HG03175 (cell line): Measurements from ENCODE around the gene ITGAV.

Experiments
- ATAC-seq: cut with Tn5 transposase; IDR thresholded peaks from one replicate; pipeline ENCODE4 v1.9.1; 2021; ENCODE audit warnings: mild to moderate bottlenecking, moderate library complexity; ENCODE audit not compliant: unreplicated experiment

ITGAV gene

GRCh38 chr2:186714611-186715010 is 124.8 kb downstream of the ITGAV start:
- ATAC-seq = no peak

- ATAC-seq = no peak
Observed at GRCh38 chr2:186716004-186716403, 126.1 kb downstream of the ITGAV start.

- ATAC-seq = no peak
Observed at GRCh38 chr2:186716899-186717298, 127.0 kb downstream of the ITGAV start.

- ATAC-seq = no peak
Observed at GRCh38 chr2:186717320-186718007, 127.6 kb downstream of the ITGAV start.

- ATAC-seq = no peak
Observed at GRCh38 chr2:186718122-186718521, 128.3 kb downstream of the ITGAV start.

GRCh38 chr2:186718903-186719302 is 129.0 kb downstream of the ITGAV start:
- no peak for ATAC-seq

GRCh38 chr2:186721956-186722355 is 132.1 kb downstream of the ITGAV start:
- no peak for ATAC-seq

GRCh38 chr2:186724736-186725135 is 134.9 kb downstream of the ITGAV start:
- ATAC-seq = no peak

GRCh38 chr2:186725783-186726182 is 135.9 kb downstream of the ITGAV start:
- no peak for ATAC-seq

GRCh38 chr2:186726938-186727337 is 137.1 kb downstream of the ITGAV start:
- no peak for ATAC-seq

GRCh38 chr2:186728631-186729030 is 138.8 kb downstream of the ITGAV start:
- no peak for ATAC-seq
